ENCODE measurements around the gene WDR1.

WDR1 gene

GRCh38 chr4:10113362-10114047, 3.1 kb downstream of the WDR1 start:
- DNase-seq (ENCODE audit: low spot score), result no peak

DNA sequence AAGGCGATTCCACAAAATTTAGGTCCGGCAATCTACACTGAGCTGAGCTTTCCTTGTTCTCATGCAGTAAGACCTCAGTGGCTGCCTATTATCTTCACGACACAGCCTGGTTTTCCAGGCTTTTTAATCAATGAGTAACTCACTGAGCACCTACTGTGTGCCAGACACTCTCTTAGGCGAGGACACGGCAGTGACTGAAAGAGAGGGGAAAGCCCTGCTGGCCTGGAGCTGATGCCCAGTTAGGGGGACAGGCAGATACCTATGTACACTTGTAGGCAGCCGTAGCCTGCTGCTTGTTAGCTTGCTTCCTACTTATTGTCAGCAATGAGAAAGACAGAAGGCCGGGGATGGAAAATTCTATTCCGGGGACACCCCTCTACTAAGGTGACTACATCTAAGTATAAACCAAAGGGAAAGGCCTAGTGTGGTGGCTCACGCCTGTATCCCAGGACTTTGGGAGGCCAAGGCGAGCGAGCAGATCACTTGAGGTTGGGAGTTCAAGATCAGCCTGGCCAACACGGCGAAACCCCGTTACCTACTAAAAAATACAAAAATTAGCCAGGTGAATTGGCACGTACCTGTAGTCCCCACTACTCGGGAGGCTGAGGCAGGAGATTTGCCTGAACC, 3.8 kb downstream of the WDR1 start:
- no peak for DNase-seq (ENCODE audit: low spot score)

DNA sequence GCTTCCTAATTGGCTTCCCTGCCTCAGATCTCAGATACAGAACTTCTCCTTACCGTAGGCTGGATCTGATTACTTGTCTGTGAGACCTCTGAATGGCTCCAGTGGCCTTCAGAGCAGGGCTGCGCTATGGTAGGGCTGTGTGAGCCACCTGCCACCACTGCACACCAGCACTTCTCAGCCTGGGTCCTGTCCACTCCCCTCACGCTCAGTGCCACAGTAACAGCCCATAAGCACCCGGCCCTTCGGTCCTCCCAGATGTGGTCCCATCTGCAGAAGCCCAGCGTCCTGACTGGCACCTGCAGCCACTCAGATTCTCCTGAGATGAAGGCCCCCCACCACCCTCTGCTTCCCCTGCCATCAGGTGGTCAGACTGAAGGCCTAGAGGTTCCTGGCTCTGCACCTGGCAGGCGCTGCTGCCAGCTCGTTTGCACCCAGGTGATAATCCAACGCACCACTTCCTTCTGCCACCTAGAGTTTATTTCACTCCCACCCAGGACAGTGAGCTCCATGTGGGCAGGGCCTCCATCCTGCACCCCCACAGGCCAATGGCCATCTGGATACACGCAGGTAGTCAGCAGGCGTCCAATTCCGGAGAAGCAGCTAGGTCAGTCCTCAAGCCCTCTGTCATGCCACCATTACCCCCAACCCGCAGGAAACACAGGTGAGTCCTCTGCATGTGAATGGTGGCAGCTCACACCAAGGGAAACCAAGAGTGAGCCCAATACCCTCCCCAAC, 5.4 kb downstream of the WDR1 start:
- DNase-seq (ENCODE audit: low spot score), result no peak

DNA sequence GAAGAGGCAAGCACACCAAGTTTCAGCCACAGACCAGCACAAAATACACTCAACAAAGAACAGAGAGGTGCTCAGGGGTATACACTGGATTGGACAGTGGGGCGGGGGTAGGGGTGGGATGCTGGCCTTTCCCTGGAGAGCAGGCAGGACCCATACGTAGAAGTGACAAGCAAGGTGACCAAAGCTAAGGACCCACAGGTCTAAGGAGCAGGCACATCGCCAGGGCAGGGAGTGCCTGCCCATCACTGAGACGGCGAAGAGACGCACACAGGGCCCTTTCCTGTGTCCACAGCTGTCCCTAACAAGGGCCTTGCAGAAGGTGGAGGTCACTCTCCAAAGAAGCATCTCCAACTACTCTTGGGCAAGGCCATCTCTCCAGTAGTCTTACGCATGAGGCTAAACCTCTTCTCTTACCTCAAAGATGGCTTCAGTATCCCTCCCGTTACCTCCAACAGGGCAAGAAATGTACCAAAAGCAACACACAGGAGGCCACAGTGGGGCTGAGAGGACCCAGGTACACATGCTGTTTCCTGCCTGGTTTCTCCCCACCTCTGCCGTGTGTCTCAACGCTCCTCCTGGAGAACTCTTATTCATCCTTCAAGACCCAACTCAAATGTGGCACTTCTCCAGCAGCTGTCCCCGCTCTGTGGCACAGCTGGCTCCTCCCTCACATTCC, 6.5 kb downstream of the WDR1 start:
- DNase-seq (ENCODE audit: low spot score), result no peak

DNA sequence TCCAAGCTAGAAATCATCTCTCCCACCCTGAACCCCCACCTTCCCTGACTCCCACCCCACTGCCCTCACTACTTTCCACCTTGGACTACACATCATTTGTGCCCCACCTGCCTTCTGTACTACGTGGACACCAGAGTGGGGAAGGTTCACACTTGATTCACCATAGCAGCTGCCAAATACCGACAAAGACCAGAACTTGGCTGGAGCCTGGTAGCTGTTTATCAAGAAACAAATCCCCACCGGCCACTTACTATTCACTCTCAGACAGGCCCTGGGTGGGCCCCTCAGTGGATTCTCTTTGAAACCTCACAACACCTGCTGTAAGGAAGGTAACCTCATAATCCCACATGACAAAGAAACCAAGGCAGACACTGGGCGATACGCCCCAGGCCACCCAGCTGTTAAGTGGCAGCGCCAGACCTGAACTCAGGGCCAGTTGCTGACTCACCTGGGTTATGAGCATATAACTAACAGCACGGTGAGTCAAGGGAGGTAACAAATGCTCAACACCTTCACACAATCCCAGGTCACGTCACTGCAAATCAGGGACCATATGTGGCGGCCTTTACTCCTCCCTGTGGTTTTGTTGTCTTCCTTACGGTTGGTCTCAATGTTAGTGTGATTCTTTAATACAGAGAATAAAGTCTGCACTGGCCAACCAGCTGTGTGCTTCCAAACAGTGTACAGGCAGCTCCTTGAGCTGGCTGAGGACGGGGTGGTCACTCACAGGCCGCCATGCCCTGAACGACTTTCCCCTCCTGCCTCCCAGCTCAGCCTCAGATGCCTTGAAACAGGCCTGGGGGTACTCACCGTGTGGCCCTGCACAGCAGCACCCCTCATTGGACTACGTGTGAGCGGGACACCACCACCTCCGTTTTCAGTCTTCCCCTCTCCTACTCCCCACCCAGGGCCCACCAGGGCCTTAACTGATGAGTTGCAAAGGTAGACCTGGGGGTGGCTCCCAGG, 7.5 kb downstream of the WDR1 start:
- DNase-seq (ENCODE audit: low spot score), result no peak

GRCh38 chr4:10108391-10108790, 8.2 kb downstream of the WDR1 start:
- DNase-seq (ENCODE audit: low spot score), result no peak

DNA sequence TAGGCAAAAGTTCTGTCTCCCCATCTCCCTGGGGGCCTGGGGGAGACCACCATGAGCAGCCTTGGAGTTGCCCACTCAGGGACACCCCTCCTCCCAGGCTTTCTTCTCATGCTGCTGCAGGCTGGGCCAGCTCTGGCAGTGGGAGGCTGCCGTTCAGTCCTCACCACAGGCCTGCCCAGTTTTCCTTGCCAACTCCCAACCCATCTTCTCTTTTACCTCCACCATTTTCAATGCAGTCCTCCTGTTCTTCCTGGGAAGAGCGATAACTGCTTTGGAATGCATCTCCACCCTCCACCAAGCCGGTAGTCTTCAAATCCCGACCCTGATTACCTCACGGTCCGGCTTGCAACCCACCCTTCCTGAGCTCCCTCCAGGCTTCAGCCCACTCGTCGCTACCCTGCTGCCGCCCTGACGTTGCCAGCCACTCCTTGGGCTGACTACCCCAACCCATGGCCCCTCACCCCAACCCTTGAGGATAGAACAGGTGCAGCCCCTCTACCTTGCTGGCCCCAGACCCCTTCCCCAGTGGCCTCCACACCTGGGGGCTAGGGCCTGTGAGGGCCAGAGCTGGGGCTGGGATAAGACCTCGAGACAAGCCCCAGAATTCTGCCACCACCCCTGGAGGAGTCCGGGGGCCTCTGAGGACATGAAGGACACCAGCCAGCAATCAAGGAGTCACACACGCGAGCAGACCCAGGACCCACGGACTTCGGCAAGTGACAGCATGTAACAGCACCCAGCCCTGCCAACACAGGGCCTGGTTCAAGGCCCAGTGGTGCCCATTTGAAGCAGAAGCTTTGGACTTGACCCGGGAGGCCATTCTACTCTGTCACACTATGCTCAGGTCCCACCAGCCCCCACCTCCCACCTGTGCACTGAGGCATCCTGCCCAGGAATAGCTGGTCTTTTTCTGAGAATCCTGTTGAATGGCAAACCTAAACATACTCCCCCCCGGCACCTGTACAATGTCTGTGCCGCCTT, 9.2 kb downstream of the WDR1 start:
- DNase-seq (ENCODE audit: low spot score), result no peak

DNA sequence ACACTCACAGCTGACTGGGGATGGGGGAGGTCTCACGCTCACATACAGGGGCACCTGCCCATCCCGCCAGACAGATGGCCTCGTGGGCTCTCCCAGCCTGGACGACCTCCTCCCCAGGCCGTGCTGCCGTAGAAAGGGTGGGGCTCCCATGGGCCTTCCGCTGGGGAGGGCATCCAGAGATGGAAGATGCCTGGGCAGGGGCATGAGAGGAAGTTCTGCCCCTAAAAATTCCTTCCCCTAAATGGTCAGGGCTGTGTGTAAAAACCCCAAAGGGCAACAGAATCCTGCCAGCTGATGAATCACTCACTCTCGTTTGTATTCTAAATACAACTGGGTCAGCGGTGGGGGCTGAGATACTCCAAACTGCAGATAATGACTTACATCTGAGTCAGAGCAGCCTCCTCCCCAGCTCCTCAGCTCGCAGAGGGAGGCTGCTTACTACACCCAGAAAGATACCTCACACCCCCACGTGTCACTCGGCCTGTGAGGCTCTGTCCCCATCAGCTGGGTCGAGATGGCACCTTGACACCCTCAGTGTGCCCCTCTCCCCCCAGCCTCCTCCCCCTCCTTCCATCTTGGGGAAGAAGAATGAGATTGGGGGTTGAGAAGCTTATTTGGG, 10.1 kb downstream of the WDR1 start:
- no peak for DNase-seq (ENCODE audit: low spot score)

DNA sequence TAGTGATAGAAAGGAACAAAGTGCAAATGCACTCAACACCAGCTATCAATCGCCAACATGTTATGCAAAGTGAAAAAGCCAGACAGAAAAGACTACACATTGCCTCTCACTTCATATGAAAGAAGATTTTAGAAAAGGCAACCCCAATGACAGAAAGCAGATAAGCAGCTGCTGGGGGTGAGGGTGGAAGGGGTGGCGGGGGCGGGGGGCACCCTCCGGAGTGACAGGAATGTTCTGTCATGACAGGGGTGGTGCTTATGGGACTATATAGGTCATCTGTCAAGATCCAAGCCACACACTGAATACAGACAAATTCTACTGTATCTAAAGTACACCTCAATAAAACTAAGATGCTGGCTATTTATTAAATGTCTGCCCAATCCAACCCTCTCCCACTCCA, 10.7 kb downstream of the WDR1 start:
- DNase-seq (ENCODE audit: low spot score), result no peak

- no peak for DNase-seq (ENCODE audit: low spot score)
Measured at GRCh38 chr4:10105421-10105820, 11.2 kb downstream of the WDR1 start.

DNA sequence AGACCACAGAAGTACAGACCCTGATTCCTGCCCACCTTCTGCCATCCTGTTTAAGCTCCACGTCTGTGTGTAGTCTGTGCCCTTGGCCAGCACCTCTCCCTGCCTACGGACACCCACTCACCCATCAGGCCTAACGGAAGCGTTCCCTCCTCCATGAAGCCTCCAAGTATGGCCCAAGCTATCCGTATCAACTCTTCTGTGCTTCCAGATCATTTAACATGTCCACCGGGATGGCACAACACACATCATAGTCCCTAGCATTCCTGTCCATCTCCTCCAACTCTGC, 11.7 kb downstream of the WDR1 start:
- DNase-seq (ENCODE audit: low spot score), result no peak

DNA sequence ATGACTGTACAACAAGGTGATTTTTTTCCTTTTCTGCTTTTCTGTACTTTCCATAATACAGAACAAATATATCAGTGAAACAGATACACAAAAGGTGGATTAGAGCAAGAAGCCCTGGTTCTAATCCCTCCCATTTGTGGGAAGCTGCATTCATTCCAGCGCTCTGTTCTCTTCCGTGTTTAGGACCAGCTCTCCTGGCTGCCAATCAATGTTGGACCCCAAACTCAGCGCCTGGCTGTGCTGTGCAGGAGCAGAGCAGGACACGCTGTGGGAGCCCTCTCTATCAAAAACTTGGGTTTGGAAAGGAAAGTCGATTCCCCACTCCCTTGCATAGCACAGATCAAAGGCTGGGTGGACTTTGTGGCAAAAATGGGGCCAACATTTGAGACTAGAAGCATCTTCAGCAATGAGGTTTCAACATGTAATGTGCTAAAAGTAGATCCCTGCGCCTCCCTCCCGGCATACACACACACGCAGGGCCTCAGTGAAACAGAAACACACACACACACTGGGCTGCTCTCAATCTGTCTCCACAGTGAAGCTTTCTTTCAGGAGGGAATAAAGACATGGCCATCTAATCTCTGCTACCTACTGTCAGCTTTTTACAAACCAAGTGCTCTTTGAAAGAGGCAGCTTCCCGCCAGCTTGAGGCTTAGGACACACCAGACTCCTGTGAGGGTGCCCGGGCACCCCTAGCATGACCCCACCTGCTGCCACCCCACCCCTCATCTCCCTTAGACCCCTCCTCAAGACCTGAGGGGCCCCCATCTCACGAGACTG, 12.2 kb downstream of the WDR1 start:
- no peak for DNase-seq (ENCODE audit: low spot score)

GRCh38 chr4:10102474-10103332, 13.9 kb downstream of the WDR1 start:
- no peak for DNase-seq (ENCODE audit: low spot score)

DNA sequence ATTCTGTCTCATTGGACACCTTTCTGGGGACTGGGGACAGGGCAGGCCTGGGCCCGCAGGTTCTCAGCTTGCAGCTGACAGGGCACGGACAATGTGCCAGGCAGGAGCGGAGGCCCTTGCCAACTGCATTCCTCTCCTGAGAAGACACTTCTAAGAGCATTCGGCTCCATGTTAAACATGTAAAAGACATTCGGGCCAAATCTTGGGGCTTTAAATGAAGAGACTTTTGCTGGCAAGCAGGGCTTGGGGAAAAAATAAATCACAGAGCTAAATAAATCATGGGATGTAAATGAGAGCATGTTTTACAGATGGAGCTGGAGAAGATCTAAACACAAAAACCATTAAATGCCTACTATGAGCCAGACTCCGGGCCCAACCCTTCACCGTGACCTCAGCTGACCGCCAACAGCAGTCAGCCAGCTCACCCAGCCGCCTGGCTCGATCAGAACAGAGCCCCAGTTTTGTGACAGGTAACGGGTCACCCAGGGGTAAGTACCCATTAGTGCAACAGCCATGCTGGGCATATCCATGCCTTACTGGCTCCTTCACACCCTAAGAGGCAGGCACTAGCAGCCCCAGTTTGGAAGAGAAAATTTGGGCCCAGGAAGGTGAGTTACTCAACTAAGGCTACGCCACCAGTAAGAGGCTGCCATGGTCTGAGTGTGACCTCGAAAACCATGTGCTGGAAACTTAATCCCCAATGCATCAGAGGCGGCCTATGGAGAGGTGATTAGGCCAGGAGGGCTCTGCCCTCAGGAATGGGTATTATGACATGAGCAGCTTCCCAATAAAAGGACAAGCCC, 14.7 kb downstream of the WDR1 start:
- DNase-seq (ENCODE audit: low spot score), result peak; percentile 51

- no peak for DNase-seq (ENCODE audit: low spot score)
Measured at GRCh38 chr4:10100734-10101216, 15.8 kb downstream of the WDR1 start.

DNA sequence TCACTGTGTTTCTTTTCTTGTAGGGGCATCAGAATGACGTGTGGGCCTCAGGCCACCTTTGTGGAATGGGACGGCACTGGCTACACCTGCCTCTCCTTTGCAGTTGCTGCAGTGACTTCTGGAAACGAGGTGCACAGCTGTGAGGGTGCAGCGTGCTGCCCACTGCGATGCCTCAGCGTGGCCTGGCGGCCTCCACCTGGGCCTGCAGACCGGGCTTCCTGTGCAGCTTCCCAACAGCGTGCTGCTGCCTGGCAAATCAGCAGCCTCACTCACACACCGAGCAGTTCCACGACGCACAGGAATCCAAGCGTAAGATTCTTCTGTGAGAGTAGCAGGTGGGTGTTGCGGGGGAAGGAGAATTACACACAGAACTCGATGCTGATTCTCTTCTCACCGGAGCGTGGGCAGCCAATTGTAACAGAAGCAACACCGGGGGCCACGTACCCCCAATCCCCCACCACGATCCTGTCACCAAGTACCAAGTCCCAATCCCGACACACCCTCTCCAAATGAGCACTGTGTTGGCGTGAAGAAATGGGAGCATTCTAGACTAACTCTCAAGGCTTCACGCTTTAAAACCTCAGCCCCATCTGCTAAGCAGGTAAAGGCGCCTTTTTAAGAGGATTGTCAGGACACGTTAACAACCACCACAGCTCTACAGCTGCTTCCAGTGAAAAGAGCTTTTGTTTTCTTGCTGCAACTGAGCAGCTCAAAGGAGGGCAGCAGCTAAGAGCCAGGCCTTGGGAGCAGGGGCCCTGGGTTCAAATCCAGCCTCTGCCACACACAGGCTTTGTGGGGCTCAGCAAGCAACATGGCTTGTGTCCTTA, 16.9 kb downstream of the WDR1 start:
- DNase-seq (ENCODE audit: low spot score), result no peak

DNA sequence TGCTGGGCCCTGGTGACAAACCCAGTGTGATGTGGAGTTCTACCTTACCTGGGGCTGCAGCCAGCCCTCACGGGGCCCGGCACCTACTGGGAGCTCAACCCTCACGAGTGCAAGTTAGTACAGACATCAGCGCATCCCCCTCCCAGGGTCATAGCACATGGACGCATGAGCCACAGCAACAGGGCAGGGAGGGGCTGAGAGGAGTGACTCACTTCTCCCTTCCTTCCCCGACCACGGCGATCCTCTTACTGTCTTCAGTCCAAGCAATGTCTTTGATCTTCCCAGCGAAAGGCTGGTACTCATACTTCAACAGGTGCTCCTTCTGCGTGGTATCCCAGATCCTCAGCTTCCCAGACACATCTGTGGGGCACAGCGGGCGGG, 17.8 kb downstream of the WDR1 start:
- no peak for DNase-seq (ENCODE audit: low spot score)

All from cerebellar cortex (tissue), 1 donor.